Pancreas (tissue), 10 donors: ENCODE measurements around the gene EFCAB8. TPM values are rescaled to one million over a fixed set of nuclear protein-coding genes. Genes with fewer than 3 reads are reported as not detected.

ENCODE experiments used
- ATAC-seq, 4 donors: fragments of 200-7000 bp; cut with Tn5 transposase; one replicate each; pipeline versions ENCODE4 v1.8.0 to v1.9.1; 2020; ENCODE audit warnings: mild to moderate bottlenecking in 4 of 4, moderate library complexity in 4 of 4
- DNase-seq, 6 donors: peaks; one replicate each; pipeline ENCODE4 v3.0.0-alpha.2; 2020
- FAIRE-seq: peaks from 2 replicates; lab custom pipeline; 2012; peaks lifted over from hg19 to GRCh38; lab: Jason Lieb, UNC
- H3K27ac ChIP-seq, 4 donors: fragments of 200-600 bp; sonication (generic); 1 replicate in 3 of 4; 2 replicates in 1 of 4; pipeline versions ENCODE4 v1.5.0 to v1.8.0; 2020
- H3K27me3 ChIP-seq, 4 donors: fragments of 200-600 bp; one replicate each; pipeline ENCODE4 v1.8.0; 2021
- H3K36me3 ChIP-seq, 3 donors: fragments of 200-600 bp; sonication (generic) in 1 of 3; one replicate each; pipeline versions ENCODE4 v1.5.0 to v1.8.0; 2020 to 2021
- H3K4me1 ChIP-seq, 3 donors: fragments of 200-600 bp; one replicate each; pipeline ENCODE4 v1.8.0; 2021
- H3K4me3 ChIP-seq, 4 donors: fragments of 200-600 bp; sonication (generic) in 2 of 4; one replicate each; pipeline versions ENCODE4 v1.5.0 to v1.8.0; 2020 to 2021
- H3K9me3 ChIP-seq, 4 donors: fragments of 200-600 bp; one replicate each; pipeline ENCODE4 v1.8.0; 2021
- WGBS, 2 donors: extraction: QIAGEN DNeasy Blood & Tissue Kit; methylation state at CpG; one replicate each; pipeline ENCODE4 v1.1.7; 2013; 5-methylcytosine and 5-hydroxymethylcytosine counted together
- intact Hi-C, 3 donors: fragments of 100-400 bp; cut with DNase I; formaldehyde crosslinking; loops; one replicate each; pipeline versions ENCODE4 v1.11.1 to v1.14.2; 2022
- polyA plus RNA-seq, 2 donors: library from polyadenylated mRNA; stranded (reverse); fragments of 200-250 nt; gene quantifications; one replicate each; pipeline ENCODE4 v1.2.3, GENCODE V29; 2013
- total RNA-seq, 6 donors: library from RNA; stranded (reverse); fragmentation: NEBNext Ultra II Directional in 4 of 6; extraction: Animal tissue kit (Norgen Biotek cat#: 25700) in 4 of 6; gene quantifications; one replicate each; pipeline versions ENCODE4 v1.2.1 to v1.2.4, GENCODE V29; 2021 to 2023
- TF ChIP-seq, protein P1 (sequence below), 4 donors: fragments of 200-600 bp; sonication (generic) in 3 of 4; IDR thresholded peaks; one replicate each; pipeline versions ENCODE4 v1.5.0 to v1.8.0; 2021; ENCODE audit warnings: antibody characterized with exemption in 4 of 4
- donor health status: healthy with polysubstance abuse.
- donor health status: DM: no; HTN: no; CAD: no; lungs with moderate emphysema.
- donor health status: DM: no; HTN: no; CAD: no.
- donor health status: control.
- donor health status: control.
- donor health status: Bipolar disorder and iron deficiency.
- donor health status: DM: yes; HTN: yes; CAD: no.
- donor health status: DM: no; HTN: no; CAD: no.
- donor health status: DM: no; HTN: no; CAD: no.
- donor health status: DM: yes; HTN: yes; CAD: no.

Gene EFCAB8
- total and polyA plus RNA-seq, 8 donors: 0.12 to 0.35 (median 0.19) TPM; not detected in 1

DNA sequence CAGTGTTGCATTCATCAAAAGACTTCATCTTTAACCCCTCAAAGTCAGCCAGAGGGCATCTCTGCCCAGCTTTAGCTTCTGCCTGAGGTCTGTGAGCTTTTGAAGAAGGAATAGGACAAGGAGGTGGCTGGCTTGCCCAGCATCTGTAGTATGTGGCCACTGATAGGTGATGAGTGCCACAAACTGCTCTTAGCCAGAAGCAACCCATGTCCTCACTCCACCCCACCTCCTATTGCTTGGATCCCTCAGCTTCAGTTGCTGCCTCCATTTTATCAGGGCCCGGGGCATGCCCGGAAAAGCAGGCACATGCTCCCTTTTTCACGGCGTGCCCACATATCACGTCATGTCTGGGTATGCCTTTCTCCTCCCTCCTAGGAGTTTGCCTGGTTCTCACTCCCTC, 11.9 kb upstream of the EFCAB8 start:
- Histone ChIP-seq H3K27me3 (no peaks in the 10 kb centered on the region), H3K36me3 (peaks cover 0 to 24% (median 18%) of the 10 kb centered on the region in 3 donors), H3K27ac (no peak overlapping the region), H3K4me3 (no peak overlapping the region), H3K9me3 (no peaks in the 10 kb centered on the region), H3K4me1 (peaks cover 0 to 5% (median 0%) of the 10 kb centered on the region in 3 donors)
- WGBS, 2 donors: 93 to 95% methylated on average over 5 of the region's 5 CpGs
- intact Hi-C loops: no loop called here
- DNase-seq: no peak
- TF ChIP-seq, protein P1, sequence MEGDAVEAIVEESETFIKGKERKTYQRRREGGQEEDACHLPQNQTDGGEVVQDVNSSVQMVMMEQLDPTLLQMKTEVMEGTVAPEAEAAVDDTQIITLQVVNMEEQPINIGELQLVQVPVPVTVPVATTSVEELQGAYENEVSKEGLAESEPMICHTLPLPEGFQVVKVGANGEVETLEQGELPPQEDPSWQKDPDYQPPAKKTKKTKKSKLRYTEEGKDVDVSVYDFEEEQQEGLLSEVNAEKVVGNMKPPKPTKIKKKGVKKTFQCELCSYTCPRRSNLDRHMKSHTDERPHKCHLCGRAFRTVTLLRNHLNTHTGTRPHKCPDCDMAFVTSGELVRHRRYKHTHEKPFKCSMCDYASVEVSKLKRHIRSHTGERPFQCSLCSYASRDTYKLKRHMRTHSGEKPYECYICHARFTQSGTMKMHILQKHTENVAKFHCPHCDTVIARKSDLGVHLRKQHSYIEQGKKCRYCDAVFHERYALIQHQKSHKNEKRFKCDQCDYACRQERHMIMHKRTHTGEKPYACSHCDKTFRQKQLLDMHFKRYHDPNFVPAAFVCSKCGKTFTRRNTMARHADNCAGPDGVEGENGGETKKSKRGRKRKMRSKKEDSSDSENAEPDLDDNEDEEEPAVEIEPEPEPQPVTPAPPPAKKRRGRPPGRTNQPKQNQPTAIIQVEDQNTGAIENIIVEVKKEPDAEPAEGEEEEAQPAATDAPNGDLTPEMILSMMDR (IDR thresholded peaks at IDR 0.05): no peak
- ATAC-seq: no peak
- no peak for FAIRE-seq

DNA sequence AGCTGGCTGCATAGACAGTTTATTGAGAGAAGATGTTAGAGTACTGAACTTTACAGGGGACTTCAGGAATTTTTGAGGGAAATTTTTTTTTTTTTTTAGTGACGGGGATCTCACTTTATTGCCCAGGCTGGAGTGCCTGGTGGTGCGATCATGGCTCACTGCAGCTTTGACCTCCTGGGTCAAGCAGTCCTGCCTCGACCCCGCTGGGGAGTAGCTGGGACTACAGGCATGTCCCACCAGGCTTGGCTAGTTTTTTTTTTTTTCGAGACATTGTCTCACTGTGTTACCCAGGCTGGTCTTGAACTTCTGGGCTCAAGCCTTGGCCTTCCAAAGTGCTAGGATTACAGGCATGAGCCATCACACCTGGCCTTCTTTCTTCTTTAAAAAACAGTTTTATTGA, 10.8 kb upstream of the EFCAB8 start:
- no peak for ATAC-seq
- TF ChIP-seq, protein P1 (IDR thresholded peaks at IDR 0.05): no peak
- Histone ChIP-seq H3K27me3 (no peaks in the 10 kb centered on the region), H3K4me3 (no peak overlapping the region), H3K9me3 (no peaks in the 10 kb centered on the region), H3K27ac (no peak overlapping the region), H3K36me3 (peaks cover 0 to 29% (median 18%) of the 10 kb centered on the region in 3 donors), H3K4me1 (no peaks in the 10 kb centered on the region)
- FAIRE-seq: no peak
- no peak for DNase-seq
- intact Hi-C loops: no loop called here
- WGBS, 2 donors: 95 to 98% methylated on average over 5 of the region's 5 CpGs

DNA sequence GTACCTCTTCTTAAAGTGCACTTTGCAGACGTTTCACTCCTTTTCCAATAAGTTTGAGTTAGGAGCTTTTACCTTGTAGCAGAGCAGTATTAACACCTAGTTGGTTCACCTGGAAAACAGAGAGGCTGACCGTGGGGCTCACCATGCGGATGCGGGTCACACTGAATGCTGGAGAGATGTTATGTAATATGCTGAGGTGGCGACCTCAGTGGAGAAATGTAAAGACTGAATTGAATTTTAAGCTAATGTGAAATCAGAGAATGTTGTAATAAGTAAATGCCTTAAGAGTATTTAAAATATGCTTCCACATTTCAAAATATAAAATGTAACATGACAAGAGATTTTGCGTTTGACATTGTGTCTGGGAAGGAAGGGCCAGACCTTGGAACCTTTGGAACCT, 9.9 kb upstream of the EFCAB8 start:
- Histone ChIP-seq H3K9me3 (no peaks in the 10 kb centered on the region), H3K36me3 (peaks cover 0 to 29% (median 18%) of the 10 kb centered on the region in 3 donors), H3K27ac (no peak overlapping the region), H3K4me1 (no peaks in the 10 kb centered on the region), H3K4me3 (no peak overlapping the region), H3K27me3 (no peaks in the 10 kb centered on the region)
- FAIRE-seq (no peak), ATAC-seq (no peak), DNase-seq (no peak)
- intact Hi-C loops: no loop called here
- 86 to 87% methylated on average over 6 of the region's 6 CpGs for WGBS, 2 donors
- TF ChIP-seq, protein P1 (IDR thresholded peaks at IDR 0.05): no peak

DNA sequence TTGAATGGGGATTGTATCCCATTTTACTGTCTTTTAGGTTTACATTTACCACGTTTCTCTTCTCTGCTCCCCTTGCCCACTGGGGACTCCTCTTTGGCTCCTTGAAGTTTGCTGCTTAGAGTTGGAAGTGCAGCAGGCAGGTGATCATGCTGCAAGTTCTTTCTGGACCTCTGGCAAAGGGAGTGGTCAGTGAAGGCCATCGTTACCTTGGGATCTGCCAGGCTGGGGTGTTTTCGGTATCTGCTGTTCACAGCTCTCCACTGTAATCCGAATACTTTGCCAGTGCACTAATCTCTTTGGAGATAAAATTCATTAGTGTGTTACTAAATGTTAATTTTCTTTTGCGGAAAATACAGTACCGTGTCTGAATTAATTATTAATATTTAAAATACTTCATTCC, 9.1 kb upstream of the EFCAB8 start:
- no peak for DNase-seq
- FAIRE-seq: no peak

DNA sequence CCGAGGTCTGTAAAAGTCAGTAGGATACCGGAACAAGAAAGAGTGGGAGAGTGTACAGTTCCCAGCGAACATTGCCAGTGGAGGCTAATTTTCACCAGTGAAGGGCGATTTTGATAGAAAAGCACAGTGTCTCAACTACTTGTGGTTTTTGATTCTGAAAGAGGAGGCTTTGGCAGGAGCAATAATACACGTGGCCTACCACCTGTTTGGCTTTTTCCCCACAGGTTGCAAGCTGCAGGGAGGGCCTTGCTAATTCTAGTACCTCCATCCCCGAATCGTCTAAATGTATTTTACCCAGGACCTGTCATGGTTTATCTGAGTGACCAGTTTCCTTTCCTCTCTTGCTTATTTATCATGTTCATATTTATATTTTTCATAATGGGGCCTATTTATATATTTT, 3.3 kb upstream of the EFCAB8 start:
- ATAC-seq (peak in 2 of 4 donors; percentile 42 to 57), DNase-seq (no peak), FAIRE-seq (no peak)
- TF ChIP-seq, protein P1 (IDR thresholded peaks at IDR 0.05): no peak
- WGBS, 2 donors: 65 to 75% methylated on average over 7 of the region's 7 CpGs
- Histone ChIP-seq H3K36me3 (peaks cover 0 to 5% (median 4%) of the 10 kb centered on the region in 3 donors), H3K9me3 (no peaks in the 10 kb centered on the region), H3K27me3 (no peaks in the 10 kb centered on the region), H3K4me3 (no peak overlapping the region), H3K27ac (no peak overlapping the region), H3K4me1 (no peaks in the 10 kb centered on the region)
- intact Hi-C loops: no loop called here

More for the DNA sequence above, 9.1 kb upstream of the EFCAB8 start:
- H3K9me3 ChIP-seq: no peaks in the 10 kb centered on the region
- ATAC-seq: no peak
- TF ChIP-seq, protein P1 (IDR thresholded peaks at IDR 0.05): no peak
- H3K4me3 ChIP-seq: no peak overlapping the region
- H3K4me1 ChIP-seq: no peaks in the 10 kb centered on the region
- WGBS, 2 donors: 58 to 63% methylated on average over 6 of the region's 6 CpGs
- no peaks in the 10 kb centered on the region for H3K27me3 ChIP-seq
- intact Hi-C loops: no loop called here
- peaks cover 0 to 29% (median 18%) of the 10 kb centered on the region in 3 donors for H3K36me3 ChIP-seq
- no peak overlapping the region for H3K27ac ChIP-seq
